Activated naive CD4-positive, alpha-beta T cell treated with anti-CD3 and anti-CD28 coated beads, Interleukin-2, amount 50 U/mL, for 24 hours (primary cell): ENCODE data around the gene CD226.
A peak's percentile ranks its signal among the peaks of the same experiment; 100 is the strongest.
"Not testable (repeated sequence)": the region's sequence is repeated elsewhere in the genome, so short reads cannot be mapped to it uniquely, and the experiment has no call there.

ENCODE experiments used
- H3K27ac Mint-ChIP-seq: one replicate; pipeline ENCODE4 v1.8.0; 2021; ENCODE audit warnings: mild to moderate bottlenecking, mixed read lengths
- H3K27me3 Mint-ChIP-seq: one replicate; pipeline ENCODE4 v1.8.0; 2021; ENCODE audit warnings: mixed read lengths
- H3K36me3 Mint-ChIP-seq: one replicate; pipeline ENCODE4 v1.8.0; 2021; ENCODE audit warnings: mixed read lengths
- H3K4me1 Mint-ChIP-seq: one replicate; pipeline ENCODE4 v1.8.0; 2021; ENCODE audit warnings: mixed read lengths
- H3K4me3 Mint-ChIP-seq: one replicate; pipeline ENCODE4 v1.8.0; 2021; ENCODE audit warnings: mild to moderate bottlenecking, mixed read lengths
- H3K9me3 Mint-ChIP-seq: one replicate; pipeline ENCODE4 v1.8.0; 2021; ENCODE audit warnings: mixed read lengths

The CD226 gene

GRCh38 chr18:69876490-69876889 is 71.2 kb downstream of the CD226 start:
- Mint-ChIP-seq H3K4me3 (no peak overlapping the region), H3K27ac (no peak overlapping the region), H3K36me3 (peaks cover 19% of the 10 kb centered on the region), H3K4me1 (peaks cover 21% of the 10 kb centered on the region), H3K27me3 (no peaks in the 10 kb centered on the region), H3K9me3 (no peaks in the 10 kb centered on the region)

DNA sequence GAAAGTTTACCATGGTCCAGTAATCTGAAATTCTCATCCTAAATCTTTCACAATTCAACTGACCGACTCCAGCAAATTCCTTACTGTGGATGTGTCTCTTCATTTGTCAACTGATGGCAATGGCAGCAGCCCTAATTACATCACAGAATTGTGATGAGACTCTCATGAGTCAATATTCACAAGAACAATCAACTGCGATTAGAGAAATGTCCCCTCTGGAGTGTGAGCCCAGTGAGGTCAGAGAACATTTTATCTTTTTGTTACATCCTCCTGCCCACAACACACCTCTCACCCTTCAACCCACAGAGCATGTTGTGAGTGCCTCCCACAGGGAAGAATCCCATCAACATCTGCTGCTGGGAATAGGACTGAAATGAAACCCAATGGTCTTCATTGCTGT is 73.6 kb downstream of the CD226 start:
- H3K4me3 Mint-ChIP-seq: no peak overlapping the region
- peaks cover 22% of the 10 kb centered on the region for H3K36me3 Mint-ChIP-seq
- H3K4me1 Mint-ChIP-seq: peaks cover 21% of the 10 kb centered on the region
- H3K27me3 Mint-ChIP-seq: no peaks in the 10 kb centered on the region
- H3K9me3 Mint-ChIP-seq: no peaks in the 10 kb centered on the region
- H3K27ac Mint-ChIP-seq: peak overlapping the region; percentile 37

DNA sequence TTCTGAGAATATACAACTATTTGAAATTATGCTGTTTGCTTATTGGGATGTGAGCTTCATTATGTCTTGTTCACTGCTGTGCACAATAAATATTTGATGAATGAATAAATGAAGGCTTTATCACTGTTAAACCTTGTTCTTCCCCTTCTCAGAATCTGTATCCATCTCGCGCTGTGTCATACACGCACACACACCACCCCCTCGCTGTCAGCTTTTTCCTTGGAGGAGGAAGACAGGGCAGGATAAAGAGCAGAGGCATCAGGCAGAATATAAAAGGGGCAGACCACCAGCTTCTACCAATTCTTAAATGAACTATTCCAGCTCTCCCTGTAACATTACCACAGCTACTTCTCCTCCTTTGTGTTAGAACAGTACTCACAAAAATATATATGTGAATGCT is 75.0 kb downstream of the CD226 start:
- H3K4me3 Mint-ChIP-seq: no peak overlapping the region
- H3K4me1 Mint-ChIP-seq: peaks cover 17% of the 10 kb centered on the region
- peak overlapping the region; percentile 47 for H3K27ac Mint-ChIP-seq
- peaks cover 21% of the 10 kb centered on the region for H3K36me3 Mint-ChIP-seq
- H3K27me3 Mint-ChIP-seq: no peaks in the 10 kb centered on the region
- H3K9me3 Mint-ChIP-seq: no peaks in the 10 kb centered on the region

DNA sequence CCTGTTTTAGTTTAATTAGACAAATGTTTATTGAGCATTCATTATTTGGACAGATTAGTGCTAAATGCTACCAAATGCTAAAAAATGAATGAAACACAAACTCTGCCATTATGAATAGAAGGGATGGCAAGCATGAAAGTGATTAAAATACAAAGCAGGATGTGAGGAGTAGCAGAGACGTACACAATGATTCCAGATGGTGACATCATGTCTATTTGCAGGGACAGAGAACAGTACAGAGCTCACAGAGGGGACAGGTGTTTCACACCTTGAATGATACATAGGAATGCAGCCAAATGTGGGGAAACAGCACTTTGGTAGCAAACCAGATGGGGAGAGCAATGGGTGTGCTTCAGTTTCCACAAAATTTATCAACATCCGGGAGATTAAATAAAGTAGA is 76.3 kb downstream of the CD226 start:
- Mint-ChIP-seq H3K27me3 (no peaks in the 10 kb centered on the region), H3K27ac (peak overlapping the region; percentile 57), H3K4me3 (no peak overlapping the region), H3K36me3 (peaks cover 22% of the 10 kb centered on the region), H3K9me3 (no peaks in the 10 kb centered on the region), H3K4me1 (peaks cover 17% of the 10 kb centered on the region)

- peaks cover 24% of the 10 kb centered on the region for H3K36me3 Mint-ChIP-seq
- peaks cover 17% of the 10 kb centered on the region for H3K4me1 Mint-ChIP-seq
- no peaks in the 10 kb centered on the region for H3K27me3 Mint-ChIP-seq
- H3K9me3 Mint-ChIP-seq: no peaks in the 10 kb centered on the region
- no peak overlapping the region for H3K27ac Mint-ChIP-seq
- no peak overlapping the region for H3K4me3 Mint-ChIP-seq
These were observed 76.9 kb downstream of the CD226 start for GRCh38 chr18:69870736-69871135.

GRCh38 chr18:69866212-69866611 is 81.5 kb downstream of the CD226 start:
- Mint-ChIP-seq H3K27me3 (no peaks in the 10 kb centered on the region), H3K36me3 (peaks cover 27% of the 10 kb centered on the region), H3K27ac (no peak overlapping the region), H3K4me3 (no peak overlapping the region), H3K9me3 (peaks cover 5% of the 10 kb centered on the region), H3K4me1 (no peaks in the 10 kb centered on the region)

DNA sequence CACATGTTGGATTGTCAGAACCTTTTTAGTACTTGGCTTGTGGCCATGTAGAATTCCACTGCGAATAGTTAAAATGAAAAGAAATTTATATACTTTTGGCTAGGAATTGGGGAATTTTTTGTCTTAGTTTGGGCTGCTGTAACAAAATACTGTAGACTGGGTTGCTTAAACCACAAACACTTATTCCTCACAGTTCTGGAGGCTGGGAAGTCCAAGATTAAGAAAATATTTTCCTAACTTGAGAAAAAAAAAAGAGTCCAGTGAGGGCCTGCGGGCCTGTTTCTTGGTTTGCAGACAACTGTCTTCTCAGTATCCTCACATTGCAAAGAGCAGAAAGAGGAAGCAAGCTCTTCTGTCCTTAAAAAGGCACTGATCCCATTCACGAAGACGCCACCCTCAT is 81.9 kb downstream of the CD226 start:
- Mint-ChIP-seq H3K27me3 (no peaks in the 10 kb centered on the region), H3K4me1 (no peaks in the 10 kb centered on the region), H3K9me3 (peaks cover 5% of the 10 kb centered on the region), H3K4me3 (no peak overlapping the region), H3K36me3 (peaks cover 27% of the 10 kb centered on the region), H3K27ac (no peak overlapping the region)

DNA sequence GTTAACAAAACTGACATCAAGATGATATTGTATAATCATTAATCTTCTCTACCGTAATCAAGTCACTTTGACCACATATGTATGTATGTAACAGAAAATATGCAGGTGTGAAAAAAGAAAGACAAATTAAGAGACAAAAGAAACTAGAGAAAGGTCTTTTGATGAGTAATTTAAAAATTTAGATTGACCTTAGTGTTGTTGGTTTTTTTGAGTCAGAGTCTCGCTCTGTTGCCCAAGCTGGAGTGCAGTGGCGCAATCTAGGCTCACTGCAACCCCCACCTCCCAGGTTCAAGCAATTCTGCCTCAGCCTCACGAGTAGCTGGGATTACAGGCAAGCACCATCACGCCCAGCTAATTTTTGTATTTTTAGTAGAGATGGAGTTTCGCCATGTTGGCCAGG is 82.9 kb downstream of the CD226 start:
- H3K36me3 Mint-ChIP-seq: peaks cover 28% of the 10 kb centered on the region
- not testable (repeated sequence) for H3K27me3 Mint-ChIP-seq, H3K4me1 Mint-ChIP-seq, H3K4me3 Mint-ChIP-seq, H3K9me3 Mint-ChIP-seq
- peak overlapping the region; percentile 55 for H3K27ac Mint-ChIP-seq

- H3K27me3 Mint-ChIP-seq: no peaks in the 10 kb centered on the region
- H3K36me3 Mint-ChIP-seq: peaks cover 16% of the 10 kb centered on the region
- no peak overlapping the region for H3K27ac Mint-ChIP-seq
- H3K4me3 Mint-ChIP-seq: no peak overlapping the region
- H3K4me1 Mint-ChIP-seq: no peaks in the 10 kb centered on the region
- H3K9me3 Mint-ChIP-seq: peaks cover under 1% of the 10 kb centered on the region
These were observed 88.8 kb downstream of the CD226 start for GRCh38 chr18:69858897-69859296.

DNA sequence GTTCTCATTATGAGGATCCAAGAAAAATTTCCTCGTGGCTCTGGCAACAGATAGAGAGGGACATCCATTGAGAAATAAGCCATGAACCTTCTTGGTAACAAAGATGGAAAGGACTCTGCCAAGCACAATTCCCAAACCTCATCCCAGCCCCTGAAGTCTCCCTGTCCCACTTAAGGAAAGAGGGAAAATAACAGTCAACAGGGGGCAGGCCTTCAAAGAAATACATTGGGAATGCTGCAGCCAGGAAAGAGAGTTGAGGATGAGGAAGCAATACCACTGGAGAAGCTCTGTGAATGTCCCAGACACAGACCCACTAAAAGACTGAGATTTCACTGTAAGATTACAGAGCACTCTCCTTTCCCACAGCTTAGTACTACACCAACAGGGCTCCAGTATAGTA is 93.2 kb downstream of the CD226 start:
- Mint-ChIP-seq H3K9me3 (no peaks in the 10 kb centered on the region), H3K4me3 (no peak overlapping the region), H3K4me1 (no peaks in the 10 kb centered on the region), H3K27ac (no peak overlapping the region), H3K36me3 (peaks cover 8% of the 10 kb centered on the region), H3K27me3 (no peaks in the 10 kb centered on the region)

DNA sequence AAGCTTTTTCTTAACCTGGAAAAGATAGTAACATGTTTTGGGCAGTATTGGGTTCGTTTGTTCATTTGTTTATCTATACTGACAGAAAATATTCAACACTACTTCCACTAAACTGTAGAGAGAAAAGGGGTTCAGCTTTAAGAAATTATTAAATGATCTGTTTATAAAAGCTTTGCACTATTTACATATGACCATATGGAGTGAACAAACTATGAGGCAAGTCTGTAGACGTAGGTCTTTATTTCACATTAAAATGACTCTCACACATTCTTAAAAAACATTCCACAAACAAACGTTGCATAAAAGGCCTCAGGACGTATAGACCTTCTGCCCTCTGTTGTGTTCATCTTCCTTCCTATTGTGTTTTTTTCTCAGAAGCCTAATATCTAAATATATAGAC is 94.6 kb downstream of the CD226 start:
- Mint-ChIP-seq H3K27ac (peak overlapping the region; percentile 27), H3K4me1 (no peaks in the 10 kb centered on the region), H3K9me3 (no peaks in the 10 kb centered on the region), H3K4me3 (no peak overlapping the region), H3K27me3 (no peaks in the 10 kb centered on the region), H3K36me3 (peaks cover 8% of the 10 kb centered on the region)

DNA sequence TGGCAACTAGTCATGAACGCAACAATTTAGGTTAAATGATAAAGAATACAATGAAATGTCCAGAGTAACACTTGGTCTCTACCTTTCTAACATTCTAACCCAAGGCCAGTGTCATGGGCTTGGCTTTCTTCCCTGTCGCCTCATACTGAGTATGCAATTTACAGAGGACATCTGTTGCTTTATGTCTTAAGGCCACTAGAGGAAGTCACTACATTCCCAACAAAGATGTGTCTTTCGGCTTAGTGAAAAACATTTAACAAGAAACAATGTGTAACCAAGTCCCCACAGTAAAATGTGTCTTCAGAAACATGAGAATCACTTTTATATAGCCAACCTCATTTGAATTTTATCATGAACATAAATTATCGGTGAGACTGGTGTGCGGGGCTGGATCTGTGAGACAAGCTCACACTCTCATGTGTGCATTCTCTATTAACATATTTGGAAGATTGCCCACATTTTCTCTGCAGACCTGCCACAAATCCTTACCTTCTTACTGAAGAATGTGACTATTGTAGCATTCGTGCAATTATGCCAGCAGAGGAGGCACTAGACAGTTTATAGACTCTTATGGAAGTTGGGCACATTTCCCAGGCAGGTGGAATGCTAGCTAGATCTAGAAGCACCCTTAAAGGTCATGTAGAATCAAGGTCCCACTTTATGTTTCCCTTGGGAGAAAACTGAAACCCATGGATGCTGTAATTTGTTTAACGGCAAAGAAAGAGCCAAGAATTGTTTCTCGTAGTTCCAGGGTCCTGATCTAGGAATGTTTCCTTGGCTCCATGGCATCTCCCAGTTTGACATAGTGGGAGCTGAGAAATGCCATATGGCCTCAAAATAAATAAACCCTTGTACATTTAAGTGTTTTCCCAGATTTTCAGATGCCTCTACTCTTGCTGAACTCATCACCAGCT is 101.8 kb downstream of the CD226 start:
- H3K27me3 Mint-ChIP-seq: no peaks in the 10 kb centered on the region
- no peak overlapping the region for H3K27ac Mint-ChIP-seq

DNA sequence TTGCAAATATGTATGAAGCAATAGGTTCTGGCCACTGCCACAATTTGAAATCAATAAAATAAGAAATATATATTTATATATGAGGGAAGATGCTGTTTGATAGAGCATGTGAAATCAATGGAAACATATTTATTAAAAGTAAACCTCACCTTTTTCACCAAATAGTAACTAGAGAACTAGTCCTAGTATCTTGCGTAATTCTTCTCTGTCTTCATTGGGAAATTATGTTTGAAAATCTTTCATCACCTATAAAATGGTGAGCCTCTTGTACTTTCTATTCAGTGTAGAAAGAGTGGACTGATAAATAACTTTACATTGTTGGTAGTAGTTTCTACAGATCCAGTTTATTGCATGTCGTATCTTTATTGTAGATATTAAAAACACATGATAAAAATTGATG is 103.0 kb downstream of the CD226 start:
- peaks cover 2% of the 10 kb centered on the region for H3K36me3 Mint-ChIP-seq
- H3K4me3 Mint-ChIP-seq: no peak overlapping the region
- no peaks in the 10 kb centered on the region for H3K9me3 Mint-ChIP-seq

More for the DNA sequence above, 101.8 kb downstream of the CD226 start:
- no peaks in the 10 kb centered on the region for H3K9me3 Mint-ChIP-seq
- no peaks in the 10 kb centered on the region for H3K36me3 Mint-ChIP-seq
- H3K4me1 Mint-ChIP-seq: no peaks in the 10 kb centered on the region
- no peak overlapping the region for H3K4me3 Mint-ChIP-seq

GRCh38 chr18:69843015-69843414 is 104.7 kb downstream of the CD226 start:
- no peaks in the 10 kb centered on the region for H3K9me3 Mint-ChIP-seq
- H3K27ac Mint-ChIP-seq: no peak overlapping the region
- H3K27me3 Mint-ChIP-seq: no peaks in the 10 kb centered on the region
- H3K4me1 Mint-ChIP-seq: no peaks in the 10 kb centered on the region
- H3K4me3 Mint-ChIP-seq: no peak overlapping the region
- peaks cover 2% of the 10 kb centered on the region for H3K36me3 Mint-ChIP-seq

More for the DNA sequence above, 103.0 kb downstream of the CD226 start:
- H3K27ac Mint-ChIP-seq: no peak overlapping the region
- no peaks in the 10 kb centered on the region for H3K4me1 Mint-ChIP-seq
- H3K27me3 Mint-ChIP-seq: no peaks in the 10 kb centered on the region

DNA sequence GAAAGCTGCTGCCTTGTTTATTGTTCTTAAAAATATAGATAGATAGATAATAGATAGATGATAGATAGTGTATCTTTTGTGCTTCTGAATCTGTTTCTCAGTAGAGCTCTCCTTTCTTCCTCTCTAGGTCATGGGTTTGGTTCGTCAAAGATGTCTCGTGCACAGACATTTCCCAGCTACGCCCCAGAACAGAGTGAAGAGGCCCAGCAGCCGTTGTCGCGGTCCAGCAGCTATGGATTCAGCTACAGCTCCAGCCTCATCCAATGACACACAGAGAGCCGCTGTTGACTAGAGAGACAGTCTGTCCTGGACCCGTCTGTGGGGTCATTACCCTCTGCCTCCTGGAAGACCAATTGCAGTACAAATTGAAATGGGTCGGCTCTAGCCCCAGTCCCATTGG is 106.6 kb downstream of the CD226 start:
- Mint-ChIP-seq H3K36me3 (peaks cover 8% of the 10 kb centered on the region), H3K27ac (no peak overlapping the region), H3K27me3 (no peaks in the 10 kb centered on the region), H3K9me3 (no peaks in the 10 kb centered on the region), H3K4me3 (no peak overlapping the region), H3K4me1 (no peaks in the 10 kb centered on the region)

DNA sequence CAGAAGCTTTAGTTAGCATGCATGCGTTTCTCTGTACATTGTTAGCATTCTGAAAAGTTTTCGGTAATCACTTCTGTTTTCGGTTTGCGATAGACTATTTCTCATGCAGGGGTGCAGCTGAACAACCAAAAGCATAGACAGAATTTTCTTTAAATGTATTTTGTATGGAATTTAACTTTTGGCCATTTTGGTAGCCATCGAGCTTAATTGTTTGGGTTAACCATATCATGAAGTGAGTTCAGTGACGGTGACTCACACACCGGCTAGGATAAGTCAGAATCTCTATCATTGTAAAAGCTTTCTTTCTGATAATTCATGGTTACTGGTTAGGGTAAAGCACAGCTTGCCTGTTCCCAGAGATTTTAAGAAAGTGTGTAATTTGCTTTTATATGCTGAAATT is 107.2 kb downstream of the CD226 start:
- Mint-ChIP-seq H3K36me3 (peaks cover 11% of the 10 kb centered on the region), H3K27me3 (no peaks in the 10 kb centered on the region), H3K4me3 (no peak overlapping the region), H3K4me1 (no peaks in the 10 kb centered on the region), H3K27ac (no peak overlapping the region), H3K9me3 (no peaks in the 10 kb centered on the region)

GRCh38 chr18:69840001-69840400 is 107.7 kb downstream of the CD226 start:
- Mint-ChIP-seq H3K36me3 (peaks cover 13% of the 10 kb centered on the region), H3K4me3 (no peak overlapping the region), H3K27me3 (no peaks in the 10 kb centered on the region), H3K27ac (no peak overlapping the region), H3K9me3 (no peaks in the 10 kb centered on the region), H3K4me1 (no peaks in the 10 kb centered on the region)
